Loucy (cell line): ENCODE measurements around the gene KIFC3.

Experiments
- H2AFZ ChIP-seq: fragments of 200-600 bp; sonication (generic); 2 replicates; pipeline ENCODE4 v1.6.0; 2016; ENCODE audit warnings: antibody characterized with exemption, mild to moderate bottlenecking, low read length, moderate library complexity
- H3F3A ChIP-seq: fragments of 200-600 bp; 2 replicates; pipeline ENCODE4 v1.6.0; 2016; ENCODE audit warnings: antibody characterized with exemption, low read depth, mild to moderate bottlenecking
- H3K27me3 ChIP-seq: fragments of 200-600 bp; sonication (generic); 2 replicates; pipeline ENCODE4 v1.6.1; 2014; ENCODE audit warnings: low read length, mild to moderate bottlenecking; ENCODE audit not compliant: insufficient read depth, poor library complexity, severe bottlenecking
- H3K36me3 ChIP-seq: fragments of 200-600 bp; sonication (generic); 2 replicates; pipeline ENCODE4 v1.6.1; 2016; ENCODE audit warnings: low read length; ENCODE audit not compliant: insufficient read depth
- H3K4me1 ChIP-seq: fragments of 200-600 bp; sonication (generic); 2 replicates; pipeline ENCODE4 v1.5.1; 2014; ENCODE audit warnings: low read length, mild to moderate bottlenecking; ENCODE audit not compliant: insufficient read depth, poor library complexity, severe bottlenecking
- H3K4me2 ChIP-seq: fragments of 200-600 bp; sonication (generic); 2 replicates; pipeline ENCODE4 v1.6.0; 2014; ENCODE audit warnings: antibody characterized with exemption, low read length, low read depth, mild to moderate bottlenecking; ENCODE audit not compliant: poor library complexity, severe bottlenecking
- H3K4me3 ChIP-seq: fragments of 200-600 bp; sonication (generic); 2 replicates; pipeline ENCODE4 v1.5.1; 2014; ENCODE audit warnings: low read length, mild to moderate bottlenecking, mixed read lengths; ENCODE audit not compliant: poor library complexity, severe bottlenecking
- H3K79me2 ChIP-seq: fragments of 200-600 bp; sonication (generic); 2 replicates; pipeline ENCODE4 v1.6.1; 2014; ENCODE audit warnings: low read length; ENCODE audit not compliant: insufficient read depth
- H3K9ac ChIP-seq: fragments of 200-600 bp; sonication (generic); 2 replicates; pipeline ENCODE4 v1.6.0; 2014; ENCODE audit warnings: mild to moderate bottlenecking, low read depth, low read length, moderate library complexity; ENCODE audit not compliant: poor library complexity, severe bottlenecking
- H3K9me2 ChIP-seq: fragments of 200-600 bp; sonication (generic); replicated peaks from 2 replicates; pipeline ENCODE4 v1.6.1; 2016; ENCODE audit warnings: low read depth, low read length, mixed read lengths
- H3K9me3 ChIP-seq: fragments of 200-600 bp; sonication (generic); 2 replicates; pipeline ENCODE4 v1.6.1; 2014; ENCODE audit warnings: mild to moderate bottlenecking, antibody characterized with exemption, low read length, low read depth; ENCODE audit not compliant: insufficient read depth
- H4K20me1 ChIP-seq: fragments of 200-600 bp; sonication (generic); 2 replicates; pipeline ENCODE4 v1.6.0; 2014; ENCODE audit warnings: antibody characterized with exemption, low read length, mild to moderate bottlenecking; ENCODE audit not compliant: insufficient read depth, poor library complexity, severe bottlenecking
- CTCF ChIP-seq: fragments of 200-600 bp; sonication (generic); conservative IDR thresholded peaks from 2 replicates; pipeline ENCODE4 v1.5.1; 2014; ENCODE audit warnings: mild to moderate bottlenecking, antibody characterized with exemption, low read length
- EZH2phosphoT487 ChIP-seq: fragments of 200-600 bp; IDR thresholded peaks from 2 replicates; pipeline ENCODE4 v1.6.1; 2018; ENCODE audit warnings: antibody characterized with exemption, mild to moderate bottlenecking, moderate library complexity, borderline replicate concordance

Gene KIFC3

GRCh38 chr16:57807252-57807967 is 5.1 kb upstream of the KIFC3 start:
- Histone ChIP-seq H3F3A (no peaks in the 10 kb centered on the region; the same call in 1 of the 2 replicates), H3K4me1 (peaks cover 49% of the 10 kb centered on the region), H3K4me2 (no peak overlapping the region)

GRCh38 chr16:57805176-57805575 is 2.9 kb upstream of the KIFC3 start:
- no peaks in the 10 kb centered on the region for H3K79me2 ChIP-seq
- no peaks in the 10 kb centered on the region for H4K20me1 ChIP-seq
- H3K27me3 ChIP-seq = no peaks in the 10 kb centered on the region
- H3F3A ChIP-seq = no peaks in the 10 kb centered on the region; the same call in 1 of the 2 replicates
- TF ChIP-seq CTCF (no peak), EZH2phosphoT487 (no peak)
- H3K36me3 ChIP-seq = no peaks in the 10 kb centered on the region
- no peak overlapping the region for H2AFZ ChIP-seq
- no peak overlapping the region for H3K9ac ChIP-seq
- no peak overlapping the region for H3K4me2 ChIP-seq
- peaks cover 50% of the 10 kb centered on the region for H3K4me1 ChIP-seq
- no peak overlapping the region for H3K4me3 ChIP-seq
- no peaks in the 10 kb centered on the region for H3K9me3 ChIP-seq
- H3K9me2 ChIP-seq = no peaks in the 10 kb centered on the region

More at GRCh38 chr16:57807252-57807967, 5.1 kb upstream of the KIFC3 start:
- H3K4me3 ChIP-seq = no peak overlapping the region
- H4K20me1 ChIP-seq = no peaks in the 10 kb centered on the region
- no peaks in the 10 kb centered on the region for H3K9me3 ChIP-seq
- TF ChIP-seq CTCF = no peak
- no peak for TF ChIP-seq EZH2phosphoT487
- peak overlapping the region; percentile 25; the same call in 1 of the 2 replicates for H2AFZ ChIP-seq
- H3K27me3 ChIP-seq = no peaks in the 10 kb centered on the region
- H3K9me2 ChIP-seq = no peaks in the 10 kb centered on the region
- no peaks in the 10 kb centered on the region for H3K36me3 ChIP-seq
- no peaks in the 10 kb centered on the region for H3K79me2 ChIP-seq
- no peak overlapping the region for H3K9ac ChIP-seq

- no peaks in the 10 kb centered on the region for H3K36me3 ChIP-seq
- no peaks in the 10 kb centered on the region for H3K27me3 ChIP-seq
- no peak overlapping the region for H3K4me3 ChIP-seq
- H3F3A ChIP-seq = no peaks in the 10 kb centered on the region; the same call in 1 of the 2 replicates
- no peaks in the 10 kb centered on the region for H4K20me1 ChIP-seq
- H3K9me2 ChIP-seq = no peaks in the 10 kb centered on the region
- H3K4me1 ChIP-seq = peaks cover 50% of the 10 kb centered on the region
- H2AFZ ChIP-seq = no peak overlapping the region
- no peaks in the 10 kb centered on the region for H3K9me3 ChIP-seq
- H3K79me2 ChIP-seq = no peaks in the 10 kb centered on the region
- H3K4me2 ChIP-seq = no peak overlapping the region
- TF ChIP-seq EZH2phosphoT487 (no peak), CTCF (no peak)
- no peak overlapping the region for H3K9ac ChIP-seq
Observed at GRCh38 chr16:57804111-57804837, 2.0 kb upstream of the KIFC3 start.
